Activated CD4-positive, alpha-beta T cell treated with anti-CD3 and anti-CD28 coated beads for 4 hours (primary cell): ENCODE measurements around the gene ZNF534.
"Not testable (repeated sequence)": the region's sequence is repeated elsewhere in the genome, so short reads cannot be mapped to it uniquely, and the experiment has no call there.

Experiments used
- DNase-seq, 2 donors: peaks; one replicate each; pipeline ENCODE4 v3.0.0-alpha.2; 2020

Gene ZNF534

GRCh38 chr19:52500474-52500873 lies 71.5 kb downstream of the ZNF534 start:
- not testable (repeated sequence) for DNase-seq

DNA sequence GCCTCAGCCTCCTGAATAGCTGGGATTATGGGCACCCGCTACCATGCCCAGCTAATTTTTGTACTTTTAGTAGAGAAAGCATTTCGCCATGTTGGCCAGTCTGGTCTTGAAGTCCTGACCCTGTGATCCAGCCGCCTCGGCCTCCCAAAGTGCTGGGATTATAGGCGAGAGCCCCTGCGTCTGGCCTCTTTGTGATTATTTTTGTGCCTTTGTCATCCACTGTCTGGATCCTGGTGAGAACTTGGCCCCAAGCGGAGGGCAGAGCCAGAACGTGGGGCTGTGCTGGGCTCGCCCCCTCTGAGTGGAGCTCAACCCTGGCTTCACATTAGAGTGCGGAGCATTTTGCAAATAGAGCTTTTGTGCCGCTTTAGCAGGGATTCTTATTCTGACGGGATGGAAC lies 72.0 kb downstream of the ZNF534 start:
- not testable (repeated sequence) for DNase-seq
